ENCODE data around the gene YPEL3.

GRCh38 chr16:30078744-30079143 lies 17.3 kb downstream of the YPEL3 start:
- no peak for TF ChIP-seq POLR2A (IDR thresholded peaks at IDR 0.05)
- TF ChIP-seq CTCF (IDR thresholded peaks at IDR 0.05): no peak
